Neural cell (in vitro differentiated cells): ENCODE data around the gene CDC40. TPM values are rescaled to one million over a fixed set of nuclear protein-coding genes. Genes with fewer than 3 reads are reported as not detected.

Experiments
- H2AFZ ChIP-seq: fragments of 200-600, 300-800 bp; sonication (generic), shearing (Covaris generic); 2 replicates; pipeline ENCODE4 v1.6.0; 2014; ENCODE audit warnings: low read depth, mild to moderate bottlenecking, antibody characterized with exemption, low read length, moderate library complexity
- H3F3A ChIP-seq: fragments of 200-600 bp; shearing (Covaris generic); 2 replicates; pipeline ENCODE4 v1.6.1; 2016; ENCODE audit warnings: mild to moderate bottlenecking, moderate library complexity, mixed read lengths, antibody characterized with exemption, low read length; ENCODE audit not compliant: insufficient read depth, poor library complexity, severe bottlenecking
- H3K27ac ChIP-seq: fragments of 200-600, 300-800 bp; sonication (generic), shearing (Covaris generic); 2 replicates; pipeline ENCODE4 v1.5.1; 2014; ENCODE audit warnings: mild to moderate bottlenecking, low read length, moderate library complexity
- H3K27me3 ChIP-seq: fragments of 300-800, 200-600 bp; sonication (generic), shearing (Covaris generic); 2 replicates; pipeline ENCODE4 v1.6.0; 2014; ENCODE audit warnings: mild to moderate bottlenecking, low read depth, low read length, moderate library complexity; ENCODE audit not compliant: insufficient read depth
- H3K36me3 ChIP-seq: fragments of 300-800, 200-600 bp; sonication (generic), shearing (Covaris generic); 2 replicates; pipeline ENCODE4 v1.5.1; 2014; ENCODE audit warnings: mild to moderate bottlenecking, antibody characterized with exemption, low read length, moderate library complexity; ENCODE audit not compliant: insufficient read depth
- H3K4me2 ChIP-seq: fragments of 300-800, 200-600 bp; sonication (generic), shearing (Covaris generic); 2 replicates; pipeline ENCODE4 v1.6.0; 2014; ENCODE audit warnings: mild to moderate bottlenecking, low read length
- H3K4me3 ChIP-seq: fragments of 300-800, 200-600 bp; sonication (generic), shearing (Covaris generic); 2 replicates; pipeline ENCODE4 v1.5.1; 2014; ENCODE audit warnings: mild to moderate bottlenecking, low read length, moderate library complexity
- H3K79me2 ChIP-seq: fragments of 200-600 bp; shearing (Covaris generic); replicated peaks from 2 replicates; pipeline ENCODE4 v1.6.0; 2014; ENCODE audit warnings: mild to moderate bottlenecking, low read length, moderate library complexity; ENCODE audit not compliant: insufficient read depth
- H3K9ac ChIP-seq: fragments of 300-800, 200-600 bp; sonication (generic), shearing (Covaris generic); 2 replicates; pipeline ENCODE4 v1.6.1; 2016; ENCODE audit warnings: mild to moderate bottlenecking, low read length, mixed read lengths
- H3K9me2 ChIP-seq: fragments of 200-600 bp; shearing (Covaris generic); 2 replicates; pipeline ENCODE4 v1.6.1; 2016; ENCODE audit warnings: mild to moderate bottlenecking, low read length, mixed read lengths; ENCODE audit not compliant: insufficient read depth
- H3K9me3 ChIP-seq: fragments of 200-600, 300-800 bp; sonication (generic), shearing (Covaris generic); 2 replicates; pipeline ENCODE4 v1.6.1; 2016; ENCODE audit warnings: mild to moderate bottlenecking, mixed run types, low read length, moderate library complexity, mixed read lengths
- H4K20me1 ChIP-seq: fragments of 200-600 bp; shearing (Covaris generic); 2 replicates; pipeline ENCODE4 v1.6.1; 2016; ENCODE audit warnings: mild to moderate bottlenecking, mixed run types; ENCODE audit not compliant: insufficient read depth
- EP300 ChIP-seq: fragments of 450-650 bp; conservative IDR thresholded peaks from 2 replicates; pipeline ENCODE4 v1.6.1; 2014; ENCODE audit warnings: antibody characterized with exemption, mild to moderate bottlenecking, moderate library complexity; ENCODE audit not compliant: poor library complexity, severe bottlenecking
- EZH2 ChIP-seq: fragments of 200-600, 300-800 bp; shearing (Covaris generic), sonication (generic); IDR thresholded peaks from 2 replicates; pipeline ENCODE4 v1.6.1; 2014; ENCODE audit warnings: antibody characterized with exemption, low read length, borderline replicate concordance, mild to moderate bottlenecking; ENCODE audit not compliant: insufficient read depth, poor library complexity, severe bottlenecking
- MXI1 ChIP-seq: fragments of 450-650 bp; conservative IDR thresholded peaks from 2 replicates; pipeline ENCODE4 v1.6.1; 2014; ENCODE audit warnings: antibody characterized with exemption, mild to moderate bottlenecking; ENCODE audit not compliant: poor library complexity, severe bottlenecking
- POLR2AphosphoS5 ChIP-seq: IDR thresholded peaks from 2 replicates; pipeline ENCODE4 v1.6.1; 2012
- RAD21 ChIP-seq: fragments of 450-650 bp; conservative IDR thresholded peaks from 2 replicates; pipeline ENCODE4 v1.6.1; 2014; ENCODE audit warnings: antibody characterized with exemption, mild to moderate bottlenecking, moderate library complexity
- SMC3 ChIP-seq: fragments of 450-650 bp; conservative IDR thresholded peaks from 2 replicates; pipeline ENCODE4 v1.6.1; 2014; ENCODE audit warnings: antibody characterized with exemption, mild to moderate bottlenecking, moderate library complexity; ENCODE audit not compliant: poor library complexity
- TAF1 ChIP-seq: IDR thresholded peaks from 2 replicates; pipeline ENCODE4 v1.6.1; 2012; ENCODE audit warnings: low read depth
- polyA plus RNA-seq: library from polyadenylated mRNA; depleted of rRNA; stranded (reverse); fragments of >200 nt; gene quantifications from 2 replicates; pipeline ENCODE4 v1.2.3, GENCODE V29; 2014
- TF ChIP-seq, protein P1 (sequence below): IDR thresholded peaks from 2 replicates; pipeline ENCODE4 v1.6.1; 2012; ENCODE audit warnings: borderline replicate concordance
- TF ChIP-seq, protein P2 (sequence below): fragments of 450-650 bp; IDR thresholded peaks from 2 replicates; pipeline ENCODE4 v1.5.1; 2014; ENCODE audit warnings: antibody characterized with exemption, mild to moderate bottlenecking, moderate library complexity; ENCODE audit not compliant: poor library complexity, severe bottlenecking

CDC40 gene
- polyA plus RNA-seq, 1 donor from 2014 or later = 22.9 TPM

DNA sequence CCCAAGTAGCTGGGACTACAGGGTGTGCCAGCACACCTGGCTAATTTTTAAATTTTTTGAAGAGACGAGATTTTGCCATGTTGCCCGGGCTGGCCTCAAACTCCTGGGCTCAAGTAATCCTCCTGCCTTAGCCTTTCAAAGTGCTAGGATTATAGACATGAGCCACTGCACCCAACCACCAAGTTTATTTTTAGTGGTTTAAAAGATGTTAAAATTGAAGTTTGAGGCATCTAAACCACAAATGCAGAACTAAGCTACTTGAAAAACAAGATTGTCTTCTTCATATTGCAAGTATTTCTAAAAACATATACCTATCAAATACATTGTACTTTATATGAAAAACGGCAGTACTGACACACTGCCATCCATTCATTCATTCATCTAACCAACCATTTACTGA, 32.4 kb upstream of the CDC40 start:
- H3K9me2 ChIP-seq = no peaks in the 10 kb centered on the region
- no peaks in the 10 kb centered on the region for H3F3A ChIP-seq
- H3K27ac ChIP-seq = no peak overlapping the region
- H3K4me3 ChIP-seq = no peak overlapping the region
- H2AFZ ChIP-seq = no peak overlapping the region
- no peaks in the 10 kb centered on the region for H3K9me3 ChIP-seq
- no peaks in the 10 kb centered on the region for H4K20me1 ChIP-seq
- H3K36me3 ChIP-seq = no peaks in the 10 kb centered on the region
- H3K4me2 ChIP-seq = no peak overlapping the region
- peaks cover 53% of the 10 kb centered on the region for H3K79me2 ChIP-seq
- no peak overlapping the region for H3K9ac ChIP-seq
- no peaks in the 10 kb centered on the region for H3K27me3 ChIP-seq
- TF ChIP-seq, protein P1, sequence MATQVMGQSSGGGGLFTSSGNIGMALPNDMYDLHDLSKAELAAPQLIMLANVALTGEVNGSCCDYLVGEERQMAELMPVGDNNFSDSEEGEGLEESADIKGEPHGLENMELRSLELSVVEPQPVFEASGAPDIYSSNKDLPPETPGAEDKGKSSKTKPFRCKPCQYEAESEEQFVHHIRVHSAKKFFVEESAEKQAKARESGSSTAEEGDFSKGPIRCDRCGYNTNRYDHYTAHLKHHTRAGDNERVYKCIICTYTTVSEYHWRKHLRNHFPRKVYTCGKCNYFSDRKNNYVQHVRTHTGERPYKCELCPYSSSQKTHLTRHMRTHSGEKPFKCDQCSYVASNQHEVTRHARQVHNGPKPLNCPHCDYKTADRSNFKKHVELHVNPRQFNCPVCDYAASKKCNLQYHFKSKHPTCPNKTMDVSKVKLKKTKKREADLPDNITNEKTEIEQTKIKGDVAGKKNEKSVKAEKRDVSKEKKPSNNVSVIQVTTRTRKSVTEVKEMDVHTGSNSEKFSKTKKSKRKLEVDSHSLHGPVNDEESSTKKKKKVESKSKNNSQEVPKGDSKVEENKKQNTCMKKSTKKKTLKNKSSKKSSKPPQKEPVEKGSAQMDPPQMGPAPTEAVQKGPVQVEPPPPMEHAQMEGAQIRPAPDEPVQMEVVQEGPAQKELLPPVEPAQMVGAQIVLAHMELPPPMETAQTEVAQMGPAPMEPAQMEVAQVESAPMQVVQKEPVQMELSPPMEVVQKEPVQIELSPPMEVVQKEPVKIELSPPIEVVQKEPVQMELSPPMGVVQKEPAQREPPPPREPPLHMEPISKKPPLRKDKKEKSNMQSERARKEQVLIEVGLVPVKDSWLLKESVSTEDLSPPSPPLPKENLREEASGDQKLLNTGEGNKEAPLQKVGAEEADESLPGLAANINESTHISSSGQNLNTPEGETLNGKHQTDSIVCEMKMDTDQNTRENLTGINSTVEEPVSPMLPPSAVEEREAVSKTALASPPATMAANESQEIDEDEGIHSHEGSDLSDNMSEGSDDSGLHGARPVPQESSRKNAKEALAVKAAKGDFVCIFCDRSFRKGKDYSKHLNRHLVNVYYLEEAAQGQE = no peak
- no peak for TF ChIP-seq EP300
- no peak for TF ChIP-seq POLR2AphosphoS5
- TF ChIP-seq SMC3 = no peak
- TF ChIP-seq, protein P2, sequence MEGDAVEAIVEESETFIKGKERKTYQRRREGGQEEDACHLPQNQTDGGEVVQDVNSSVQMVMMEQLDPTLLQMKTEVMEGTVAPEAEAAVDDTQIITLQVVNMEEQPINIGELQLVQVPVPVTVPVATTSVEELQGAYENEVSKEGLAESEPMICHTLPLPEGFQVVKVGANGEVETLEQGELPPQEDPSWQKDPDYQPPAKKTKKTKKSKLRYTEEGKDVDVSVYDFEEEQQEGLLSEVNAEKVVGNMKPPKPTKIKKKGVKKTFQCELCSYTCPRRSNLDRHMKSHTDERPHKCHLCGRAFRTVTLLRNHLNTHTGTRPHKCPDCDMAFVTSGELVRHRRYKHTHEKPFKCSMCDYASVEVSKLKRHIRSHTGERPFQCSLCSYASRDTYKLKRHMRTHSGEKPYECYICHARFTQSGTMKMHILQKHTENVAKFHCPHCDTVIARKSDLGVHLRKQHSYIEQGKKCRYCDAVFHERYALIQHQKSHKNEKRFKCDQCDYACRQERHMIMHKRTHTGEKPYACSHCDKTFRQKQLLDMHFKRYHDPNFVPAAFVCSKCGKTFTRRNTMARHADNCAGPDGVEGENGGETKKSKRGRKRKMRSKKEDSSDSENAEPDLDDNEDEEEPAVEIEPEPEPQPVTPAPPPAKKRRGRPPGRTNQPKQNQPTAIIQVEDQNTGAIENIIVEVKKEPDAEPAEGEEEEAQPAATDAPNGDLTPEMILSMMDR = no peak
- TF ChIP-seq MXI1 = no peak
- TF ChIP-seq TAF1 = no peak
- no peak for TF ChIP-seq EZH2
- TF ChIP-seq RAD21 = no peak

DNA sequence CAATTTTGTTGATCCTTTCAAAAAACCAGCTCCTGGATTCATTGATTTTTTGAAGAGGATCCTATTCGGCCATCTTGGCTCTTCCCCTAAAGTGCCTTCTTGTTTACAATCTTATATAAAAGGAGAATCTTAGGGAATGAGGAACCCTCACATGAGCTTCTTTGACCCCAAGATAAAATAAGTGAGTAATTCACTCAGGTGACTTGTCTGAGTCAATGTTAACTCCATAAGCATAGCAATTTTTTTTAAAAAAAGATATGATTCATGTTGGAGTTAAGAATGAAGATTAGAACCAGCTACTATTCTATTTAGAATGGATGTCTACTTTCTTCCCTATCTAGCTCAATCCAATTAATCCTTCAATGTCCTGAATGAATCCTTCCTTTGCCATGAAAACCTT, 21.7 kb upstream of the CDC40 start:
- Histone ChIP-seq H3K27me3 (no peaks in the 10 kb centered on the region), H3K79me2 (peaks cover 62% of the 10 kb centered on the region), H3K9me3 (no peaks in the 10 kb centered on the region), H3F3A (no peaks in the 10 kb centered on the region), H4K20me1 (no peaks in the 10 kb centered on the region), H3K9me2 (no peaks in the 10 kb centered on the region), H3K4me3 (no peak overlapping the region), H3K4me2 (no peak overlapping the region), H3K9ac (no peak overlapping the region), H3K27ac (no peak overlapping the region), H3K36me3 (no peaks in the 10 kb centered on the region), H2AFZ (no peak overlapping the region)
- TF ChIP-seq POLR2AphosphoS5 (no peak), EP300 (no peak), EZH2 (no peak), MXI1 (no peak), SMC3 (no peak), TAF1 (no peak), RAD21 (no peak)
- TF ChIP-seq, protein P1 = no peak
- TF ChIP-seq, protein P2 = no peak
